Panc1 (cell line): ENCODE results near the gene FBXO15.

ENCODE experiments used
- POLR2AphosphoS5 ChIP-seq: IDR thresholded peaks from 2 replicates; pipeline ENCODE4 v1.6.1; 2012; ENCODE audit warnings: mild to moderate bottlenecking, low read depth, low read length, moderate library complexity
- SIN3A ChIP-seq: IDR thresholded peaks from 2 replicates; pipeline ENCODE4 v1.6.1; 2012; ENCODE audit warnings: low read depth, mild to moderate bottlenecking, low read length, moderate library complexity, borderline replicate concordance; ENCODE audit not compliant: insufficient read depth
- TCF7L2 ChIP-seq: IDR thresholded peaks from 2 replicates; pipeline ENCODE4 v1.6.1; 2011; ENCODE audit warnings: mild to moderate bottlenecking, low read depth, low read length, inconsistent platforms
- TF ChIP-seq, protein P1 (sequence below): fragments of 450-650 bp; IDR thresholded peaks from 2 replicates; pipeline ENCODE4 v1.5.1; 2017; ENCODE audit warnings: mild to moderate bottlenecking
- TF ChIP-seq, protein P2 (sequence below), 2 experiments: IDR thresholded peaks; 2 replicates each; pipeline ENCODE4 v1.6.1; 2011 to 2012; ENCODE audit warnings: low read depth in 2 of 2, control low read depth in 1 of 2, low read length in 1 of 2, mild to moderate bottlenecking in 1 of 2, moderate library complexity in 1 of 2; ENCODE audit not compliant: insufficient read depth in 1 of 2

DNA sequence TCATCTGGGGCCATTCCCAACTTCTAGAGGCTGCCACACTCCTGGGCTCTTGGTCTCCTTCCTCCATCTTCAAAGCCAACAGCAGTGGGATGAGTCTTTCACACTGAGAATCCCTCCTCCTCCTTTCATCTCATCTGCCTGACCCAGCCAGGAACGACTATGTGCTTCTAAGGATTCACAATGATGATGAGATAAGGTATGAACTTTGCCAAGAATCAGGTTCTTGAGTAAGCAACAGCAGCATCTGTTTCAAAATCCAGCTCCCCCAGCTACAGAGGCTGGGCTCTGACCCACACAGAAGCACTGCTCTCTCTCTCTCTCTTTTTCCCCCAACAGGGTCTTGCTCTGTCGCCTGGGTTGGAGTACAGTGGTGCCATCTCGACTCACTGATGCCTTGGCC is 47.1 kb upstream of the FBXO15 start:
- TF ChIP-seq, protein P1, sequence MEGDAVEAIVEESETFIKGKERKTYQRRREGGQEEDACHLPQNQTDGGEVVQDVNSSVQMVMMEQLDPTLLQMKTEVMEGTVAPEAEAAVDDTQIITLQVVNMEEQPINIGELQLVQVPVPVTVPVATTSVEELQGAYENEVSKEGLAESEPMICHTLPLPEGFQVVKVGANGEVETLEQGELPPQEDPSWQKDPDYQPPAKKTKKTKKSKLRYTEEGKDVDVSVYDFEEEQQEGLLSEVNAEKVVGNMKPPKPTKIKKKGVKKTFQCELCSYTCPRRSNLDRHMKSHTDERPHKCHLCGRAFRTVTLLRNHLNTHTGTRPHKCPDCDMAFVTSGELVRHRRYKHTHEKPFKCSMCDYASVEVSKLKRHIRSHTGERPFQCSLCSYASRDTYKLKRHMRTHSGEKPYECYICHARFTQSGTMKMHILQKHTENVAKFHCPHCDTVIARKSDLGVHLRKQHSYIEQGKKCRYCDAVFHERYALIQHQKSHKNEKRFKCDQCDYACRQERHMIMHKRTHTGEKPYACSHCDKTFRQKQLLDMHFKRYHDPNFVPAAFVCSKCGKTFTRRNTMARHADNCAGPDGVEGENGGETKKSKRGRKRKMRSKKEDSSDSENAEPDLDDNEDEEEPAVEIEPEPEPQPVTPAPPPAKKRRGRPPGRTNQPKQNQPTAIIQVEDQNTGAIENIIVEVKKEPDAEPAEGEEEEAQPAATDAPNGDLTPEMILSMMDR = no peak
- no peak for TF ChIP-seq POLR2AphosphoS5
- no peak for TF ChIP-seq TCF7L2
- TF ChIP-seq, protein P2, sequence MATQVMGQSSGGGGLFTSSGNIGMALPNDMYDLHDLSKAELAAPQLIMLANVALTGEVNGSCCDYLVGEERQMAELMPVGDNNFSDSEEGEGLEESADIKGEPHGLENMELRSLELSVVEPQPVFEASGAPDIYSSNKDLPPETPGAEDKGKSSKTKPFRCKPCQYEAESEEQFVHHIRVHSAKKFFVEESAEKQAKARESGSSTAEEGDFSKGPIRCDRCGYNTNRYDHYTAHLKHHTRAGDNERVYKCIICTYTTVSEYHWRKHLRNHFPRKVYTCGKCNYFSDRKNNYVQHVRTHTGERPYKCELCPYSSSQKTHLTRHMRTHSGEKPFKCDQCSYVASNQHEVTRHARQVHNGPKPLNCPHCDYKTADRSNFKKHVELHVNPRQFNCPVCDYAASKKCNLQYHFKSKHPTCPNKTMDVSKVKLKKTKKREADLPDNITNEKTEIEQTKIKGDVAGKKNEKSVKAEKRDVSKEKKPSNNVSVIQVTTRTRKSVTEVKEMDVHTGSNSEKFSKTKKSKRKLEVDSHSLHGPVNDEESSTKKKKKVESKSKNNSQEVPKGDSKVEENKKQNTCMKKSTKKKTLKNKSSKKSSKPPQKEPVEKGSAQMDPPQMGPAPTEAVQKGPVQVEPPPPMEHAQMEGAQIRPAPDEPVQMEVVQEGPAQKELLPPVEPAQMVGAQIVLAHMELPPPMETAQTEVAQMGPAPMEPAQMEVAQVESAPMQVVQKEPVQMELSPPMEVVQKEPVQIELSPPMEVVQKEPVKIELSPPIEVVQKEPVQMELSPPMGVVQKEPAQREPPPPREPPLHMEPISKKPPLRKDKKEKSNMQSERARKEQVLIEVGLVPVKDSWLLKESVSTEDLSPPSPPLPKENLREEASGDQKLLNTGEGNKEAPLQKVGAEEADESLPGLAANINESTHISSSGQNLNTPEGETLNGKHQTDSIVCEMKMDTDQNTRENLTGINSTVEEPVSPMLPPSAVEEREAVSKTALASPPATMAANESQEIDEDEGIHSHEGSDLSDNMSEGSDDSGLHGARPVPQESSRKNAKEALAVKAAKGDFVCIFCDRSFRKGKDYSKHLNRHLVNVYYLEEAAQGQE (IDR thresholded peaks at IDR 0.05; ENCODE audit: insufficient read depth in 1 of 2, low read depth in 2 of 2, low read length in 1 of 2) = no peak
- no peak for TF ChIP-seq SIN3A
